H9 (cell line): ENCODE data around the gene ASH1L. TPM values are rescaled to one million over a fixed set of nuclear protein-coding genes. Genes with fewer than 3 reads are reported as not detected.

ENCODE experiments used
- DNase-seq: peaks from one replicate; pipeline ENCODE4 v3.0.0-alpha.2; 2017
- H2AFZ ChIP-seq: one replicate; pipeline ENCODE4 v1.6.1; 2013; ENCODE audit warnings: mild to moderate bottlenecking, low read length, control low read depth, moderate library complexity
- H2AK5ac ChIP-seq: 2 replicates; pipeline ENCODE4 v1.6.1; 2013; ENCODE audit warnings: low read length, control low read depth, mixed read lengths; ENCODE audit not compliant: insufficient read length
- H2BK120ac ChIP-seq: one replicate; pipeline ENCODE4 v1.6.1; 2013; ENCODE audit warnings: low read depth, mild to moderate bottlenecking, low read length, control low read depth, inconsistent platforms; ENCODE audit not compliant: poor library complexity, severe bottlenecking
- H2BK12ac ChIP-seq: 2 replicates; pipeline ENCODE4 v1.6.1; 2013; ENCODE audit warnings: low read length, control low read depth, mixed read lengths, low read depth; ENCODE audit not compliant: insufficient read length
- H2BK15ac ChIP-seq: 2 replicates; pipeline ENCODE4 v1.6.1; 2013; ENCODE audit warnings: low read depth, low read length, control low read depth
- H2BK20ac ChIP-seq: one replicate; pipeline ENCODE4 v1.6.1; 2013; ENCODE audit warnings: low read depth, mild to moderate bottlenecking, low read length, control low read depth, inconsistent platforms; ENCODE audit not compliant: poor library complexity, severe bottlenecking
- H2BK5ac ChIP-seq: 2 replicates; pipeline ENCODE4 v1.6.1; 2013; ENCODE audit warnings: low read length, control low read depth, mixed read lengths; ENCODE audit not compliant: insufficient read length
- H3K14ac ChIP-seq: 2 replicates; pipeline ENCODE4 v1.6.1; 2013; ENCODE audit warnings: low read length, control low read depth; ENCODE audit not compliant: insufficient read depth
- H3K18ac ChIP-seq: 2 replicates; pipeline ENCODE4 v1.6.1; 2013; ENCODE audit warnings: low read depth, mild to moderate bottlenecking, mixed read lengths, low read length, control low read depth; ENCODE audit not compliant: insufficient read length
- H3K23ac ChIP-seq: 2 replicates; pipeline ENCODE4 v1.6.1; 2013; ENCODE audit warnings: low read length, control low read depth, mixed read lengths, low read depth; ENCODE audit not compliant: insufficient read length
- H3K23me2 ChIP-seq: 2 replicates; pipeline ENCODE4 v1.6.1; 2013; ENCODE audit warnings: low read depth, mild to moderate bottlenecking, mixed read lengths, low read length, control low read depth; ENCODE audit not compliant: insufficient read length, poor library complexity, severe bottlenecking
- H3K27ac ChIP-seq: 2 replicates; pipeline ENCODE4 v1.5.1; 2013; ENCODE audit warnings: low read length, control low read depth, mixed read lengths, low read depth; ENCODE audit not compliant: insufficient read length
- H3K27me3 ChIP-seq: 2 replicates; pipeline ENCODE4 v1.6.1; 2013; ENCODE audit warnings: low read length, control low read depth, inconsistent platforms; ENCODE audit not compliant: insufficient read depth
- H3K4ac ChIP-seq: 2 replicates; pipeline ENCODE4 v1.6.1; 2013; ENCODE audit warnings: low read depth, mild to moderate bottlenecking, control low read depth, inconsistent platforms, low read length, moderate library complexity
- H3K4me1 ChIP-seq: 2 replicates; pipeline ENCODE4 v1.6.1; 2013; ENCODE audit warnings: low read length, control low read depth, inconsistent platforms; ENCODE audit not compliant: insufficient read depth
- H3K4me2 ChIP-seq: 2 replicates; pipeline ENCODE4 v1.6.1; 2013; ENCODE audit warnings: low read length, control low read depth, mixed read lengths; ENCODE audit not compliant: insufficient read length, insufficient read depth
- H3K56ac ChIP-seq: 2 replicates; pipeline ENCODE4 v1.6.1; 2013; ENCODE audit warnings: low read depth, mild to moderate bottlenecking, mixed read lengths, low read length, control low read depth; ENCODE audit not compliant: insufficient read length
- H3K79me1 ChIP-seq: 2 replicates; pipeline ENCODE4 v1.6.1; 2013; ENCODE audit warnings: low read depth, mild to moderate bottlenecking, moderate library complexity, low read length, control low read depth, inconsistent platforms; ENCODE audit not compliant: insufficient read depth, poor library complexity, severe bottlenecking
- H3K79me2 ChIP-seq: 2 replicates; pipeline ENCODE4 v1.6.1; 2013; ENCODE audit warnings: low read length, control low read depth, inconsistent platforms; ENCODE audit not compliant: insufficient read depth
- H3K9ac ChIP-seq: 2 replicates; pipeline ENCODE4 v1.6.1; 2013; ENCODE audit warnings: low read length, control low read depth, mixed read lengths; ENCODE audit not compliant: insufficient read length; ENCODE audit errors: extremely low read depth
- H3K9me3 ChIP-seq: one replicate; pipeline ENCODE4 v1.6.1; 2013; ENCODE audit warnings: low read depth, low read length, inconsistent platforms; ENCODE audit not compliant: control insufficient read depth
- H3T11ph ChIP-seq: one replicate; pipeline ENCODE4 v1.6.1; 2013; ENCODE audit warnings: mild to moderate bottlenecking, low read length, control low read depth, inconsistent platforms
- H4K20me1 ChIP-seq: one replicate; pipeline ENCODE4 v1.6.1; 2013; ENCODE audit not compliant: control insufficient read depth, insufficient read length, insufficient read depth
- H4K5ac ChIP-seq: 2 replicates; pipeline ENCODE4 v1.6.1; 2013; ENCODE audit warnings: low read depth, mild to moderate bottlenecking, mixed read lengths, low read length, control low read depth; ENCODE audit not compliant: insufficient read length
- H4K8ac ChIP-seq: replicated peaks from 2 replicates; pipeline ENCODE4 v1.6.1; 2013; ENCODE audit warnings: low read length, control low read depth, mixed read lengths, low read depth; ENCODE audit not compliant: insufficient read length
- H4K91ac ChIP-seq: 2 replicates; pipeline ENCODE4 v1.6.1; 2013; ENCODE audit warnings: low read depth, mild to moderate bottlenecking, moderate library complexity, mixed read lengths, low read length, control low read depth; ENCODE audit not compliant: insufficient read length
- H3K27ac Mint-ChIP-seq, 3 experiments: 2 replicates in 2 of 3; 3 replicates in 1 of 3; pipeline ENCODE4 v1.8.0; 2020 to 2021; ENCODE audit warnings: mixed read lengths in 3 of 3, mild to moderate bottlenecking in 1 of 3, moderate library complexity in 1 of 3
- H3K27me3 Mint-ChIP-seq: 2 replicates; pipeline ENCODE4 v1.8.0; 2021; ENCODE audit warnings: low read depth, mild to moderate bottlenecking, moderate library complexity, mixed read lengths
- H3K36me3 Mint-ChIP-seq, 3 experiments: 2 replicates in 2 of 3; 3 replicates in 1 of 3; pipeline ENCODE4 v1.8.0; 2020 to 2021; ENCODE audit warnings: low read depth in 3 of 3, mixed read lengths in 3 of 3; ENCODE audit not compliant: insufficient read depth in 1 of 3
- H3K4me1 Mint-ChIP-seq, 2 experiments: 2 replicates each; pipeline ENCODE4 v1.8.0; 2020; ENCODE audit warnings: mixed read lengths in 2 of 2
- H3K4me3 Mint-ChIP-seq, 2 experiments: 2 replicates in 1 of 2; 3 replicates in 1 of 2; pipeline ENCODE4 v1.8.0; 2020 to 2021; ENCODE audit warnings: mild to moderate bottlenecking in 2 of 2, mixed read lengths in 2 of 2, moderate library complexity in 1 of 2
- H3K9me3 Mint-ChIP-seq, 2 experiments: 2 replicates in 1 of 2; 3 replicates in 1 of 2; pipeline ENCODE4 v1.8.0; 2020; ENCODE audit warnings: mild to moderate bottlenecking in 2 of 2, mixed read lengths in 2 of 2, moderate library complexity in 1 of 2
- CTCF ChIP-seq: fragments of 200-600 bp; sonication (generic); conservative IDR thresholded peaks from 3 replicates; pipeline ENCODE4 v1.8.0; 2021; ENCODE audit warnings: antibody characterized with exemption, mild to moderate bottlenecking
- WGBS: extraction: QIAGEN DNeasy Blood & Tissue Kit; methylation state at CpG from one replicate; pipeline ENCODE4 v1.1.7; 2013; ENCODE audit warnings: missing lambda C conversion rate, low lambda C conversion rate, mixed read lengths; ENCODE audit not compliant: insufficient read length; ENCODE audit errors: extremely low coverage; 5-methylcytosine and 5-hydroxymethylcytosine counted together
- total RNA-seq: library from RNA; stranded (reverse); gene quantifications from 2 replicates; pipeline ENCODE4 v1.2.1, GENCODE V29; 2021

ASH1L gene
- total RNA-seq, 1 experiment from 2014 or later, result 32.8 TPM

GRCh38 chr1:155457266-155457665 lies 105.3 kb downstream of the ASH1L start:
- no peak overlapping the region for H2BK5ac ChIP-seq
- no peak overlapping the region for H4K5ac ChIP-seq
- Mint-ChIP-seq H3K9me3 (no peaks in the 10 kb centered on the region), H3K27me3 (no peaks in the 10 kb centered on the region), H3K4me3 (no peak overlapping the region), H3K4me1 (no peaks in the 10 kb centered on the region), H3K27ac (no peak overlapping the region), H3K36me3 (peaks cover 2 to 12% (median 11%) of the 10 kb centered on the region in 3 experiments; a peak in 4 of 7 replicates)
- no peak overlapping the region for H3K4ac ChIP-seq
- no peaks in the 10 kb centered on the region for H3K27me3 ChIP-seq
- H3K4me1 ChIP-seq, result no peaks in the 10 kb centered on the region
- H3K56ac ChIP-seq, result no peak overlapping the region
- H3K9me3 ChIP-seq, result no peaks in the 10 kb centered on the region
- no peak overlapping the region for H3K18ac ChIP-seq
- no peaks in the 10 kb centered on the region for H3K79me1 ChIP-seq
- no peak overlapping the region for H2AFZ ChIP-seq
- TF ChIP-seq CTCF, result no peak
- no peak overlapping the region for H2BK12ac ChIP-seq
- H3K23me2 ChIP-seq, result no peaks in the 10 kb centered on the region
- no CpG with 5 or more reads among the region's 2 CpGs for WGBS
- no peaks in the 10 kb centered on the region for H3K79me2 ChIP-seq
- H3T11ph ChIP-seq, result no peak overlapping the region
- no peak for DNase-seq
- H2BK15ac ChIP-seq, result no peak overlapping the region
- no peak overlapping the region for H3K27ac ChIP-seq
- no peak overlapping the region for H3K23ac ChIP-seq
- H3K14ac ChIP-seq, result no peak overlapping the region
- H4K91ac ChIP-seq, result no peak overlapping the region
- H3K9ac ChIP-seq, result no peak overlapping the region
- no peak overlapping the region for H2AK5ac ChIP-seq
- no peak overlapping the region for H3K4me2 ChIP-seq
- no peak overlapping the region for H2BK120ac ChIP-seq
- no peak overlapping the region for H4K8ac ChIP-seq
- no peaks in the 10 kb centered on the region for H4K20me1 ChIP-seq
- H2BK20ac ChIP-seq, result no peak overlapping the region
